ENCODE data around the gene PRDM8.

PRDM8 gene

GRCh38 chr4:80183250-80184052 is 13.9 kb upstream of the PRDM8 start:
- peak; percentile 49 for DNase-seq (ENCODE audit: low spot score)

DNA sequence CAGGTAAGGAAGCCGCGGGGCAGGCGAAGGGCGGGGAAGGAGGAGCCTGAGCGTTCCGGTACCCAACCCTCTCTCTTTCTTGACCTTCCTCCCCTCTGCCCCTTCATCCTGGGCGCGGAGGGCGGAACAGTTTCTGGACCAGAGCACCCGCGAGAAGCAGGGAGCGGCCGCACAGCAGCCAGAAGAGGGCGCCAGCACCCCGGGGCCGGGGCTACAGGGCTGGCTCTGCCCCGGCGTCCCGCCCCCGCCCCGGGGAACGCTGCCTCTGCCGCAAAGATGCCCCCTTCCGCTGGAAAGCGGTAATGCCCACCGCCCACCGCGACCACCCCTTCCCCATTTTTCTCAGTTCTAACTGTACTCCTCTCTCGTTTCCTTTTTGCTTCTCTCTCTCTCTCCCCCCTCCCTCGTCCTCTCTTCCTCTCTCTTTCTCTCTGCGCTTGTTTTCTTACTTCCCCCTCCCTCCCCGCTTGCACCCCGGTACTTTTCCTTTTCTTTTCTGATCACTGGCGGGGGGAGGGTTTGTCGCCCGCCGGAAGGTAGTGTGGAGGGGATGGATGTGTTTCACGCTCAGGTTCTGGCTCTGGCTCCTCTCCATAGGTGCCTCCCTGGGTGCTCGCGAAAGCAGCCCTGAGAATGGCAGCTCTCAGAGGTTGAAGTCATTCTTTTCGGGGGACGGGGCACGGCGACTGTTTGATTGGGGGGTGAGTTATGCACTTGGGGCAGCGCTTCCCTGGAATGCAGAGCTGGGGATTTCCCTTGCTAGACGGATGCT is 13.1 kb upstream of the PRDM8 start:
- DNase-seq (ENCODE audit: low spot score), result peak; percentile 89

GRCh38 chr4:80184825-80185756 is 12.2 kb upstream of the PRDM8 start:
- peak; percentile 54 for DNase-seq (ENCODE audit: low spot score)

GRCh38 chr4:80185787-80186548 is 11.3 kb upstream of the PRDM8 start:
- no peak for DNase-seq (ENCODE audit: low spot score)

DNA sequence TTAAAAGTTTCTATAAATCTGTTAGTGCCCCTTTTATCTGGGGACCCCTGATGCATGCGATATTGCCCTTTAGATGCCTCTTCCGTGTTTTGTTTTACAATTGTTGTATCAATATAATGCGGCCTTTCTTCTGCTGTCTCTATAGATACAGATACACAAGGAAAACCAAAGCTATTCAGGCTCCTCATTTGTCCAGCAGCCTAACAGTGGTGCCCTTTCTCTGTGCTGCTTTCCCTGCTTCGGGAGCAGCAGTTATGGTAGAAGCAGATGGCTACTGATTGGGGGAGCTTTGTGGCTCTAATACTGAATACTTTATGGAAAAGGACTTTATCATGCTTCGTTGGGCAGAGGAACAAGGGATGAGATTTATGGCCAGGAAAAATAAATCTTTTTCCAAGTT is 10.6 kb upstream of the PRDM8 start:
- DNase-seq (ENCODE audit: low spot score), result no peak

- no peak for DNase-seq (ENCODE audit: low spot score)
These were observed 9.6 kb upstream of the PRDM8 start for GRCh38 chr4:80187677-80188076.

DNA sequence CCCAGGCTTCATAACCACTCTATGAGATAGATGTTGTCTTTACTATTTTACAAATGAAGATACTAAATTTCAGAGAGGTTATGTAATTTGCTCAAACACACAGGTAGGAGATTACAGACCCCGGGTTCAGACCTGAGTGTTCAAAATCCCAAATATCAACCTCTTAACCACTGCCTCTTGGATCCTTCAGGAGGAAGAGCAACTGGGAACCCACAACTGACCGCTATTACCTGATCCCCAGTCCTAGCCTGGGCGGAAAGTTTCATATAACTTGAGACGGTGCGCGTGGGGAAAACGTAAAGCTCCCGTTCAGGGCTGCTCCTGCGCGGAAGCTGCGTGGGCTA is 8.9 kb upstream of the PRDM8 start:
- no peak for DNase-seq (ENCODE audit: low spot score)

DNA sequence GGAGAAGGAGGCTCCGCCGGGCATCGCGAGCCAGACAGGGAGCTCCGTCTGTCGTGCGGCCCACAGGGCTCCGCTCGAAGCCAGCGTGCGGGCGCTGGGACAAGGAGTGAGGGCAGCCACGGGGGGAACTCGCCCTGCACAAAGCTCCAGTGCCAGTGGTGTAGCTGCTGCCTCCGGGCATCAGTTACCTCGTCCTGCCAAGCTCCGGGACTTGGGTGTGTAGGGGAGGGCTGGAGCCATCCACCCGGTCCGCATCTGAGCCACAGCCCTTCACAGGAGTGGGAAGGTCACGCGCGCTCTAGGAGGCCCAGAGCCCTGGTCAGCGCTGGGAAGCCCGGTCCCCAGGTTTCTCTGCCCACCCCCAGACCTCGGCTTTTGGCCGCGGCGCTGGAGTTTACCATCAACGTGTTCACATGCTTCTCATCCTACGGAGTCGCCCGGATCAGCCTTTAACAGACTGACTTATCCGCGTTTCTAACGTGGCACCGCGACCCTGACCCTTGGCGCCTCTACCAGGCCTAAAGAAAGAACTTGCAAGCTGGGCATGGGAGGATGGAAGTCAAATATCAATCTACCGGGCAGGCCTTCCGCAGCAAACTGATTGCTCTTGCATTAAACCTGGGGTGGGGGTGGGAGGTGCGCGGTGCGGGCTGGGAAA is 8.4 kb upstream of the PRDM8 start:
- no peak for DNase-seq (ENCODE audit: low spot score)

GRCh38 chr4:80189581-80189955 is 7.7 kb upstream of the PRDM8 start:
- DNase-seq (ENCODE audit: low spot score), result no peak

DNA sequence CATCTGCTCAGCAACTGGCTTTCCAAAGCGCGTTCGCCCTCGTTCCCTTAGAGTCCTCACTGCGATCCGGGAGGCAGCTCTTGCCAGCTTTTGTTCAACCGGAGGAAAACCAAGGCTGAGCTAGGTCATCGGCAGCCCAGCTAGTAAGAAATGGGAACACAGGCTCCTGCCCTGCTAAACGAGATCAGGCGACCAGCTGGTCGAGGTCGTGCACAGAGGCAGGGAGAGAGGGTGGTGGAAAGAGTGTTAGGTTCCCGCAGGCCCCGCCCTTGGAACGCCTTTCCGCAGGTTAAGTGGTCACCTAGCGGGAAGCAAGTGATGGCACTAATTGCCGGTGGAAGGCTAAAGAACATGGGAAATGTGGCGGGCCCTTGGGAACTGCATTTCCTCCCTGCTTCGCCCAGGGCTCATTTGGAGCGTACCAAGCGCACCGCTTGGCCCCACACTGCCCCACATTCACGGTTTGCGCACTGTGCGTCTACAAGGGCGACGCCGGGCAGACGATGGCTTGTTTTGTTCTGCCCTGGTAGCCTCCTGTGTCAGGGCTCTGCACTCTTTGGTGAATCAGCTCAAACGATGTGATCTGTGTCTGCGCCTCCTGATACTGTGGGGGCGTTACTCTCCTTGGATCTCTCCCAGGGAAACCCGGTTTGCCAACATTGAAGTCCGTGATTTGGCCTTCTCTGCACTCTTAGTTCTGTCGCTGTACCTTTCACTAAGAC is 7.2 kb upstream of the PRDM8 start:
- DNase-seq (ENCODE audit: low spot score), result no peak

DNA sequence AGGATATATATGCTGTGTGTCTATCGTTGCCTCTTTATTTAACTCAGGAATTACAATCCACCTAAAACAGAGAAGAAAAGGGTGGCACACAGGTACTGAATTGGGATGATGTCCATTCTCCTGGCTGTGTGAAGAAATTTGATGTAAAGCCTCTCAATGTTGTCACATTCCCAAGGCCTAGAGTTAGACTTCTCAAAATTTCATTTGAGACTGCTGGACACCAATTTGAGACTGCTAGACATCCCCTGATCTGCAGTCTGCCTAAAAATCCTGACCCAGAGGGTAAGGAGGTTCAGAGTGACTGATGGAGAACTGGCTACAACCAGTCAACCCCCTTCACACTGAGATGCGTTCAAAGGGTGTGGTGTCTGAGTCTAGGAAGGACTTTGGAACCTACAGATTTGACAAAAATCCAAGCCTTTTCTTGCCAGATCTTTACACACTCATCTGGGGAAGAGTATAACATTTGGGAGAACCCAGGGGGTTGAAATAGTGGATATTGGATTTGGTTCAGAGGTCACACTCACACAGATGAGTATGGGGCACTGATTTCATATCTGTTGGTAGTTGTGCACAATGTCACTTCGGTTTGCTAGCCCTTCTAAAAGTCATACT is 4.9 kb upstream of the PRDM8 start:
- no peak for DNase-seq (ENCODE audit: low spot score)

- DNase-seq (ENCODE audit: low spot score), result peak; percentile 69
These were observed 4.4 kb upstream of the PRDM8 start for GRCh38 chr4:80192937-80193336.

DNA sequence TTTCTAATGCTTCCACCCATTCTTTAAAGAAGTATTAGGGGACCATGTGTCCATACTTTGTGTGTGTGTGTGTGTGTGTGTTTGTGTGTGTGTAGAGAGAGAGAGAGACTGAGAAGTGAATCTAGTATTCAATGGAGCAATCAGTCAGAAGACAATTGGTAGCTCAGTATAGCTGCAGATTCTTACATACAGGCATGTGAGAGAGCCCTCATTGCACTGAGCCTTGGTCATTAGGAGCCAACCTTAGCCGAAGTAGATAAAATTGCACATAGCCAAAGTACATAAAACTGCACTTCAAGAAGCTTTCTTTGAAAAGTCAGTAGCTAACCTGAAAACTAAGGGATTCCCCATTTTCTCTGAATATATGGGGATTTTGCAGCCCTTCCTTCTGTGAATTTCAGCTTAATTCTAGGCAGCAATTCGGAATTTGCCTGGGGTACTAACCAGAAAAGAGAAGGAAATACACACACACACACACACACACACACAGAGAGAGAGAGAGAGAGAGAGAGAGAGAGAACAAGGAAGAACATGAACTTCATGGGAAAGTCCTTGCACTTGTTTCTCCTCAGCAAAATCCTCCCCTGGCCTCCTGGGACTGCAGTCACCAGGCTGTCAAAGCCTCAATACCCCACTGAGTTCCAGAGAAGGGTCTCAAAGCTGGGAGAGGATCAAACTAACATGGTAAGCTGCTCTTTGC is 1.7 kb upstream of the PRDM8 start:
- DNase-seq (ENCODE audit: low spot score), result no peak

DNA sequence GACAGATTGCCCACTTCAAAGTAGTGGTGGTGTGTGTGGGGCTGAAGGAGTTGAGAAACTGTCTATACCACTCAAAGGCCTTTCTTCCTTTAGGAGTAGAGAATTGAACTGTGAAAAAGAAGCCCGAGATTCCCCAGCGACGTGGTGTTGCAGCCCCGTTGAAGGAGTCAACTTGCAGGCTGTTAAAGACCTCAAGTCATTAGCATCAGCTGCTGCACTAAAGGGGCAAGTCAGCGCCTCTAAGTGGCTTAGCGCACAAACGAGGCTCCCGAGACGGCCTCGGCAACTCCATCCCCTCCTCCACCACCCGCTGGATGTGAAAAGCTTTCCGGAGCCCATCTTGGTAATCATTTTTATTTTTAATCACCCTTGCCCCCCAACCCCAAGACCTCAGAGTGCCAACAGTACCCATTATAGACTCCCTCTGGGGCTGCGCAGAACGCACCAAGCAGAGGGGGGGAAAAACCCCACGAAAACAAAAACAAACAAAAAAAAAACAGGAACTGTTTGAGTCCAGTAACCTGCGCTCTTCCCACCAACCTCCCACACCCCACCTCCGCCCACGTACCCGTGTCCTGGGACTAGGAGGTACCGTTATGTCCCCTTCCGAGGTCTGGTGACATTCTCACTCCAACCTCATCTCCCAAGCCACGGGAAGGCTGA is 913 bp upstream of the PRDM8 start:
- no peak for DNase-seq (ENCODE audit: low spot score)

DNA sequence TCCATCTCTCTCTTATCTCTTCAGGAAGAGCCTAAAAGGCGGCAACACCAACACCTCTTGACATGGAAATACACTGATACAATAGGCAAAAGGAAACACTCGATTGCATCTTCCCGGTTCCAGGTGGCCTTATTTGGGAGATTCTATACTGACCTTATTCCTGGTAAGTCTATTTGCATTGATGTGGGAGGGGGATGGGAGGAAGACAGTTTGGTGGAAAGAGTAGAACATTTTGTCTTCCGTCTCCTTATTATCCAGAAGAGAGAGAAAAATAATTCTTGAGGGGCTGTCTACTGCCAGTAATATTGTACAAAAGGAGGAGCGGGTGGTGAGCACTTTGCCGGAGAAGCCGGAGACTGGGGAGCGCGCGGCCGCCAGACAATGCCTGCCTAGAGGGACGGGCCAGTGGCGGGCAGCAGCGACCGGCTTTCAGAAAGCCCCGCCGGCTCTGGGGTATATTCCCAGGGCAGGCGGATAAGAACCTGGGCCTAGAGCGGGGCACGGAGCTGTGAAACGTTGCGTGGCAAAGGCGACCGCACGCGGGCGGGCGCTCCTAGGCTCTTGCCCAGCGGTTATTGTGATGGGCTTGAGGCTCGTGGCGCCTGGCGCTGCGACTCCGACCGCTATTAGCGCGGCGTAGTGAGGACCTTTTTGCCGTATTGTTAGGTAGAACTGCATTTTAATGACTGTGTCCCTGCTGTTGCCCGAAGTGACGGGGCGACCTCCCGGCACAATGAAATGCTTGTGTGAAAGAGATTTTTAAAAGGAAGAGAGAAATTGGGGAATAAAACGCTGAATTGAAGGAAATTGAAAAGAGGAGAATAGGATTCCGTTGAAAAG is 518 bp downstream of the PRDM8 start:
- DNase-seq (ENCODE audit: low spot score), result no peak

- DNase-seq (ENCODE audit: low spot score), result no peak
These were observed 1.1 kb downstream of the PRDM8 start for GRCh38 chr4:80198441-80198837.

DNA sequence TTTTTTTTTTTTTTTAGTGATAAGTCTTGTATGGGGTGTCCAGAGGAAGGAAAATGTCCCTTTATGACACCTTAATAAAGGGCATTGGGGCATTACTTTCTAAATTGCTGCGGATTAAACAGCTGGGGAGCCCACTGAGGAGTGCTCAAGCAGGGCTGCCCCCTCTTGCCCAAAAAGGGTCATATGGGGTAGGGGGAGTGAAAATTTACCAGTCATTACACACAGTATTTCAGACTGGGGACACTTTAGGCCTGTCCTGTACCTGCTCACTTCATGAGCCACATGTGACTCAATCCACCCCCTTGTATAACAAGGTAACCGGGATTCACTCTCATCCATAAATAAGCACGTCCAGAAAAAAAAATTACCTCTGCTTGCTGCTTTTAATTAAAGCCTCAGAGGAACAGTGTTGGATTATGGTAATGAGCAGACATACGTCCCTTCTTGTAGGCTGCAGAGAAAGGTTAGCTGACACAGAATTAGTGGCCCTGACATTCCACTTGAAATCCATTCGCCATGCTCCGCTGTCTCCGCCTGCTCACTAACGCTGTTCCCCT is 1.8 kb downstream of the PRDM8 start:
- DNase-seq (ENCODE audit: low spot score), result no peak

DNA sequence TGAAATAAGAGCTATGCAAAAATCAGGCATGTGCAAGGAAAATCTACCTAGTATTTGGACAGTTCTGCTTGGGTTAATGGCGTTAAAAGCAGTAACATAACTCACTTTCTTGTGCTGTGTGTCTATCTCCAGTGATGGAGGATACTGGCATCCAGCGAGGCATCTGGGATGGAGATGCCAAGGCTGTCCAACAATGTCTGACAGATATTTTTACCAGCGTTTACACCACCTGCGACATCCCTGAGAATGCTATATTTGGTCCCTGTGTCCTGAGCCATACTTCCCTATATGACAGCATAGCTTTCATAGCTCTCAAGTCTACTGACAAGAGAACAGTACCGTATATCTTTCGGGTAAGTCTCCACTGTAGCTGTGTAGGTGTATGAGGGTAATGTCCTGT is 2.6 kb downstream of the PRDM8 start:
- no peak for DNase-seq (ENCODE audit: low spot score)

Measured in hepatic stellate cell (primary cell).